Esophagus muscularis mucosa (tissue), 3 donors: ENCODE results near the gene PKDREJ.

ENCODE experiments used
- CTCF ChIP-seq, 3 experiments: fragments of 200-600 bp in 2 of 3; fragments of 450-650 bp in 1 of 3; sonication (generic) in 2 of 3; IDR thresholded peaks; one replicate each; pipeline ENCODE4 v1.5.1; 2017 to 2019; ENCODE audit warnings: antibody characterized with exemption in 3 of 3, mild to moderate bottlenecking in 2 of 3, moderate library complexity in 1 of 3
- POLR2A ChIP-seq: fragments of 450-650 bp; IDR thresholded peaks from one replicate; pipeline ENCODE4 v1.6.1; 2017; ENCODE audit warnings: antibody characterized with exemption, moderate library complexity, mild to moderate bottlenecking, low read depth
- POLR2AphosphoS5 ChIP-seq, 2 donors: sonication (generic); formaldehyde crosslinking; IDR thresholded peaks; one replicate each; pipeline ENCODE4 v1.6.1; 2017; ENCODE audit warnings: antibody characterized with exemption in 2 of 2

- no peak for TF ChIP-seq POLR2A
- no peak for TF ChIP-seq POLR2AphosphoS5 (IDR thresholded peaks at IDR 0.05)
- no peak for TF ChIP-seq CTCF (IDR thresholded peaks at IDR 0.05)
These were observed 10.4 kb upstream of the PKDREJ start for GRCh38 chr22:46273432-46274148.
